C4-2B (cell line): ENCODE data around the gene ZBTB20.
"Not testable (repeated sequence)": the region's sequence is repeated elsewhere in the genome, so short reads cannot be mapped to it uniquely, and the experiment has no call there.

Experiments
- H3K27ac ChIP-seq: fragments of 450-650 bp; 2 replicates; pipeline ENCODE4 v1.5.1; 2017
- ZFX ChIP-seq: fragments of 450-650 bp; IDR thresholded peaks from 2 replicates; pipeline ENCODE4 v1.6.1; 2017
- TF ChIP-seq, protein P1 (sequence below): fragments of 450-650 bp; conservative IDR thresholded peaks from 2 replicates; pipeline ENCODE4 v1.5.1; 2017; ENCODE audit warnings: mild to moderate bottlenecking

ZBTB20 gene

DNA sequence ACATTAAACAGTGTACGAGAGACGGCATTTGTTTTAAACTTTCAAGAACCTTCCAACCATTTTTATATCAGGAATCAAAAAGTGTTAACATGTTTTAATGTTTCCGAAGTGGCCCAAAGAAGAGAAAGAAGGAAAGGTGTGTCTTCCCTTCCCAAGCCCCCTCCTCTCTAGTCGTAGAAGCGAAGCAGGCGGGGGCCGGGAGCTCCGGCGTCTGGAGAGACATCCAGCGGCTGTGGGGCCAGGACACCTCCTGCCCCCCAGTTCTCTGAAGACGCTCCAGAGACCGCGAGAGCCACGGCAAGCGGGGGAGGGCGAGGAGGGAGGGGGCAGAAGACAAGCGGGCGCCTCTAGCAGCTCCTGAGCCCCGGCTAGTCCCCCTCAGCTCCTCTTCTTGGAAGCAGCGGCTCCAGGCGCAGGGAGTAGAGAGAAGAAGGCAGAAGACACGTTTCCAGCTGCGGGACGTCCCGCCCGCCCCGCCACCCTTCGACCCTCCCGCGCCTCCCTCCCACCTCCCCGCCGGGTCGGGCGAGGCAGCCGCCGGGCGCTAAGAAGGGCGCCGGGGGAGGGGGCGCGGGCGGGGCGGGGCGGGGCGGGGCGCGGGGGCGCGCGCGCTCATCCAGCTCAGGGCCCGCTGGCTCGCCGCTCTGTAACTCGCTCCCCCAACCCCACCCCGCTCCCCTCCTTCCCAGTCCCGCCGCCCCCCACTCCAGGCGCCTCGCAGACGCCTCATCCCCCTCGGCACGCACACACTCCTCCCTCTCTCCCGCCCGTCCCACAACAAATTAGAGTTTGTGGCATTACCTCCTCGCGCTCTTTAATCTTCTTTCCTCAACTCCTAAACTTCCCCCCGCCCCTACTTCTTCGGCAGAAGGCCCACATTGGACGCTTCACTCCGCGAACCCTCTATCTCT, at the start of gene ZBTB20:
Gene ZBTB20 (minus strand): TSS at position 871 of the 911 bp plus-strand sequence.
- no peak for TF ChIP-seq ZFX
- TF ChIP-seq, protein P1, sequence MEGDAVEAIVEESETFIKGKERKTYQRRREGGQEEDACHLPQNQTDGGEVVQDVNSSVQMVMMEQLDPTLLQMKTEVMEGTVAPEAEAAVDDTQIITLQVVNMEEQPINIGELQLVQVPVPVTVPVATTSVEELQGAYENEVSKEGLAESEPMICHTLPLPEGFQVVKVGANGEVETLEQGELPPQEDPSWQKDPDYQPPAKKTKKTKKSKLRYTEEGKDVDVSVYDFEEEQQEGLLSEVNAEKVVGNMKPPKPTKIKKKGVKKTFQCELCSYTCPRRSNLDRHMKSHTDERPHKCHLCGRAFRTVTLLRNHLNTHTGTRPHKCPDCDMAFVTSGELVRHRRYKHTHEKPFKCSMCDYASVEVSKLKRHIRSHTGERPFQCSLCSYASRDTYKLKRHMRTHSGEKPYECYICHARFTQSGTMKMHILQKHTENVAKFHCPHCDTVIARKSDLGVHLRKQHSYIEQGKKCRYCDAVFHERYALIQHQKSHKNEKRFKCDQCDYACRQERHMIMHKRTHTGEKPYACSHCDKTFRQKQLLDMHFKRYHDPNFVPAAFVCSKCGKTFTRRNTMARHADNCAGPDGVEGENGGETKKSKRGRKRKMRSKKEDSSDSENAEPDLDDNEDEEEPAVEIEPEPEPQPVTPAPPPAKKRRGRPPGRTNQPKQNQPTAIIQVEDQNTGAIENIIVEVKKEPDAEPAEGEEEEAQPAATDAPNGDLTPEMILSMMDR = no peak
- peak within 1 kb of the TSS; percentile 85 for H3K27ac ChIP-seq

DNA sequence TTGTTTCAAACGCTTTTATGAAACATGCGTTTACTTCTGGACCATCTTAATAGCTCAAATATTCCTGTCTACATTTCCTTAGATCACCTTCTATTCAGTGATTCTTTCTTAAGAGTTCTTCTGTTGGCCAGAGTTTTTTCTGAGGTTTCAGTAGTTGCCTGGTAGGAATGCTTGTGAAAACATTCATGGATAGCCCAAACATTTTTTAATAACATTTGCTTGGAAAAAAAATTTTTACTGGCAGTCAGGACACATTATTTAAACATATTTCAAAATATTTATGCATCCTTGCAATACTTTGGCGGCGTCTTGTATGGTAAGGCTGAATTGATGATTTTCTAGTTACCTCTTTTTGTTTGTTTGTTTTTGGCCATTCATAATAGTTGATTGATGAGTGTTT, 47.4 kb upstream of the ZBTB20 start:
- TF ChIP-seq, protein P1 = no peak
- H3K27ac ChIP-seq = no peak overlapping the region

DNA sequence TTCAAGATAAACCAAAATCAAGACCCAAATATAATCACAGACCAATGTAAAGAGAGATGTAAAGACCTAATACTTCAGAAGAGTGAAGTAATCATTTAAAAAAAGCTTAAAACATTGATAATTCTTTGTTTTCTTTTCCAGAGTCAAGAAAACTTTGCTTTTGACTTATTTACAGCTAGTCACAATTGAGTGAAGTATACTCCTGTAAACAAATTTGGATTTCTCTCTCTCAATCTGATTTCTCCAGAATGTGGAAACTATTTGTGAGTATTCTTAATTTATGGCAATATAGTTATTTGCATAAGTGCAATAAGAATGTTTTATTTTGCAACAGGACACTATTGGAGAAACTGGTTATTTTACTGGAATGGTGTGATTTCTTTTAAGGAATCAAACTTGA, 43.7 kb upstream of the ZBTB20 start:
- H3K27ac ChIP-seq = no peak overlapping the region
- no peak for TF ChIP-seq ZFX
- TF ChIP-seq, protein P1 = no peak

DNA sequence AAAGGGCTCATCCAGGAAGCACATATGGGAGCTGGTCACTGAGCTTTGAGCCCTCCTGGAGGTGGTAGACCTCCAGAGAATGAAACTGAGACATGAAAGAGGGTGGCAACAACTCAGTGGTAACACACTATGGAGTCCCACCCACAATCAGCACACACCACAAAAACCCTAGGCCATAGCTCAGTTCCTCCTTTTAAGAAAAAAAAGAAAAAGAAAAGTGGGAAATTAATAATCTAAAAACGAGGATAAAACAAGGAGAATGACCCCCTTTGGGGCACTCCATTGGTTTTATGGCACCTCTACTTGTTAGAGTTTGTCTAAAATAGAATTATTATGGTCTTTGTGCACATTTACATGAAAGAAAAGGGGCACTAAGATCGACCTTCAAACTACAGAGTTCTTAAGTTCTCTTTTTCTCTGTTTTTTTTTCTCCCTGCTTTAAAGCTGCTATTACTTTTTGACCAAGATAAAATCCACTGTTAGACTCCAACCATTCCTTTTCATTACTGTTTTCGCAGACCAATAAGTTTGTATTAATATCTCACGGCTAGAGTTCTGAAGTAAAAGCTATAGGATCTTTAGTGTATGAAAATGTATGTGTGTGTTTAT, 40.2 kb upstream of the ZBTB20 start:
- H3K27ac ChIP-seq = no peak overlapping the region
- no peak for TF ChIP-seq ZFX

DNA sequence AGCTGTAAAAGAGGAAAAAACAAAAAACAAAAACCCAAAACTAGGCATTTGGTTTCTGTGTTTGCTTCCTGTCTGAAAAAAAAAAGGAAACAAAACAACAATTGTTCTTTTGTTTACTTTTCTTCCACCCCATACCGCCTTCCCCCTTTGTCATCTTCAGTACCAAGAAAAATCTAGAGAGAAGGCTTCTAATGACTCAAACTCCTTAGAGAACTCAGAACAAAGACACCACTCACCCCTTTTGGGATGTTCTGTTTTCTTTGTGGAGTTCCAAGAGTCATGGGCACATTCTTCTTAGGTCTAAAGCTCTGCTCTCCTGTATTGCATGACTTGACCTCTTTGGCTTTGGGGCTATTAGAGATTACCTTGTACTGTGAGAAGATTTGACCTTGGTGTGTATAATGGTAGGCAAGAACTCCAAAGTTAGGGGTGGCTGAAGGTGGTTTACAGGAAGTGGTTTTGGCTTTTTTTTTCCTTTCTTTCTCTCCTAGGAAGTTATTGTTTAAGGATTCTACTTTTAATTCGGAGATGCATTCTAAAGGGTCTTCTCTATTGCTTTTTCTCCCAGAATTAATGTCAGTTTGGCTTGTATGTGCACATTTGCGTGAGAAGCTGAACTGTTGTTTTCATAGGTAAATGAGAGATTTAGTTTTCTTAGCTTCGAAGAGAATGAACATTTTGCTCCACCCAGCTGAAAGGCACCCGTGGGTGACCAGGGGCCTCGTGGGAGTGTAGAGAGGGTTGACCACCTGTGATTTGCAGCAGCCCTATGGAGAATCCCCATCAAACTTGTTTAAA, 39.5 kb upstream of the ZBTB20 start:
- no peak overlapping the region for H3K27ac ChIP-seq

DNA sequence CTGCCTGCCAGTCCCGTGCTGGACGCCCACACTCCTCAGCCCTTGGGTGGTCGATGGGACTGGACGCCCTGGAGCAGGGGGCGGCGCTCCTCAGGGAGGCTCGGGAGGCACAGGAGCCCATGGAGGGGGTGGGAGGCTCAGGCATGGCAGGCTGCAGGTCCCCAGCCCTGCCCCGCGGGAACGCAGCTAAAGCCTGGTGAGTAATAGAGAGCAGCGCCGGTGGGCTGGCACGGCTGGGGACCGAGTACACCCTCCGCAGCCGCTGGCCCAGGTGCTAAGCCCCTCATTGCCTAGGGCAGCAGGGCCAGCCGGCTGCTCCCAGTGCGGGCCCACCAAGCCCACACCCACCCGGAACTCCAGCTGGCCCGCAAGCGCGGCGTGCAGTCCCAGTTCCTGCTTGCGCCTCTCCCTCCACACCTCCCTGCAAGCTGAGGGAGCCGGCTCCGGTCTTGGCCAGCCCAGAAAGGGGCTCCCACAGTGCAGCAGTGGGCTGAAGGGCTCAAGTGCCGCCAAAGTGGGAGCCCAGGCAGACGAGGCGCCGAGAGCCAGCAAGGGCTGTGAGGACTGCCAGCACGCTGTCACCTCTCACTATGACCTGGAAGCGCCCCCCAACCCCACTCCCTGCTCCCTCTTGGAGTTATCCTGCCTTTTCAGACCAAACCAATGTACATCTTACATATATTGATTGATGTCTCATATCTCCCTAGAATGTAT, 37.9 kb upstream of the ZBTB20 start:
- not testable (repeated sequence) for H3K27ac ChIP-seq

More for the DNA sequence above, 39.5 kb upstream of the ZBTB20 start:
- no peak for TF ChIP-seq ZFX
- TF ChIP-seq, protein P1 = no peak

DNA sequence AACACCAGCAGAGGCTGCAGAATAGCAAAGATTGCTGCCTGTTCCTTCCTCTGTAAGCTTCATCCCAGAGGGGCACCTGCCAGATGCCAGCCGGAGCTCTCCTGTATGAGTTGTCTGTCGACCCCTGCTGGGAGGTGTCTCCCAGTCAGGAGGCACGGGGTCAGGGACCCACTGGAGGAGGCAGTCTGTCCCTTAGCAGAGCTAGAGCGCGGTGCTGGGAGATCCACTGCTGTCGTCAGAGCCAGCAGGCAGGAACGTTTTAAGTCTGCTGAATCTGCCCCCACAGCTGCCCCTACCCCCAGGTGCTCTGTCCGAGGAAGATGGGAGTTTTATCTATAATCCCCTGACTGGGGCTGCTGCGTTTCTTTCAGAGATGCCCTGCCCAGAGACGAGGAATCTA, 31.8 kb upstream of the ZBTB20 start:
- not testable (repeated sequence) for H3K27ac ChIP-seq

DNA sequence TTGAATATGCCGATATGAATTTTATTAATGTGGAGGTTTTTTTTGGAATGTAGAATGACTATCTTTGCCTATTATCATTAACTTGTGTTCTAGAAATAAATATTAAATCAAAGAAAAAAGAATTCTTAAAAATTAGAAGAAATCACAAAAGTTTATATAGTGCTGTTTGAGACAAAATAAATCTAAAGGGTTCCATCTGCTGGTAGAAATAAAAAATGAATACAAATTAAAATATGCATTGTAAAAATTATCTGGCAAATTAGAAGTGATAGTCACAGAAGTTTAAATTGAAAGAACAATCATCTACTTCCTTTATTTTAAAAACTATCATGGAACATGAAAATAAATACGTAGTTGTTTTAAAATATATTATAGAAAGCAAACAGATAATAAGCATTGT, 22.7 kb upstream of the ZBTB20 start:
- no peak overlapping the region for H3K27ac ChIP-seq

More for the DNA sequence above, 22.7 kb upstream of the ZBTB20 start:
- TF ChIP-seq, protein P1 = peak; percentile 43
- no peak for TF ChIP-seq ZFX
